ENCODE results near the gene SRRM3. TPM values are rescaled to one million over a fixed set of nuclear protein-coding genes. Genes with fewer than 3 reads are reported as not detected.
A peak's percentile ranks its signal among the peaks of the same experiment; 100 is the strongest.

SRRM3 gene
- total RNA-seq, 1 donor from 2014 or later = 1.1 TPM

GRCh38 chr7:76272851-76273497 is 71.3 kb downstream of the SRRM3 start:
- H3K4me1 ChIP-seq = no peaks in the 10 kb centered on the region
- no peaks in the 10 kb centered on the region for H3K9me3 ChIP-seq
- no peak for ATAC-seq
- TF ChIP-seq, protein P1, sequence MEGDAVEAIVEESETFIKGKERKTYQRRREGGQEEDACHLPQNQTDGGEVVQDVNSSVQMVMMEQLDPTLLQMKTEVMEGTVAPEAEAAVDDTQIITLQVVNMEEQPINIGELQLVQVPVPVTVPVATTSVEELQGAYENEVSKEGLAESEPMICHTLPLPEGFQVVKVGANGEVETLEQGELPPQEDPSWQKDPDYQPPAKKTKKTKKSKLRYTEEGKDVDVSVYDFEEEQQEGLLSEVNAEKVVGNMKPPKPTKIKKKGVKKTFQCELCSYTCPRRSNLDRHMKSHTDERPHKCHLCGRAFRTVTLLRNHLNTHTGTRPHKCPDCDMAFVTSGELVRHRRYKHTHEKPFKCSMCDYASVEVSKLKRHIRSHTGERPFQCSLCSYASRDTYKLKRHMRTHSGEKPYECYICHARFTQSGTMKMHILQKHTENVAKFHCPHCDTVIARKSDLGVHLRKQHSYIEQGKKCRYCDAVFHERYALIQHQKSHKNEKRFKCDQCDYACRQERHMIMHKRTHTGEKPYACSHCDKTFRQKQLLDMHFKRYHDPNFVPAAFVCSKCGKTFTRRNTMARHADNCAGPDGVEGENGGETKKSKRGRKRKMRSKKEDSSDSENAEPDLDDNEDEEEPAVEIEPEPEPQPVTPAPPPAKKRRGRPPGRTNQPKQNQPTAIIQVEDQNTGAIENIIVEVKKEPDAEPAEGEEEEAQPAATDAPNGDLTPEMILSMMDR (IDR thresholded peaks at IDR 0.05) = no peak
- H3K27ac ChIP-seq = no peak overlapping the region
- no peak for DNase-seq
- intact Hi-C loops (cut with DNase I) = no loop called here
- H3K27me3 ChIP-seq = peaks cover 60% of the 10 kb centered on the region
- no peaks in the 10 kb centered on the region for H3K36me3 ChIP-seq
- no peak overlapping the region for H3K4me3 ChIP-seq

- ATAC-seq (no peak), DNase-seq (no peak)
- Histone ChIP-seq H3K27ac (no peak overlapping the region), H3K4me1 (no peaks in the 10 kb centered on the region), H3K4me3 (no peak overlapping the region), H3K27me3 (peaks cover 54% of the 10 kb centered on the region), H3K36me3 (no peaks in the 10 kb centered on the region), H3K9me3 (no peaks in the 10 kb centered on the region)
- intact Hi-C loops (cut with DNase I) = no loop called here
- TF ChIP-seq, protein P1 (IDR thresholded peaks at IDR 0.05) = no peak
Observed at GRCh38 chr7:76273503-76273902, 71.8 kb downstream of the SRRM3 start.

- Histone ChIP-seq H3K4me1 (peaks cover 4% of the 10 kb centered on the region), H3K27me3 (peaks cover 35% of the 10 kb centered on the region), H3K9me3 (no peaks in the 10 kb centered on the region), H3K27ac (no peak overlapping the region), H3K36me3 (no peaks in the 10 kb centered on the region), H3K4me3 (no peak overlapping the region)
- ATAC-seq (no peak), DNase-seq (no peak)
- intact Hi-C loops (cut with DNase I) = no loop called here
- TF ChIP-seq, protein P1 (IDR thresholded peaks at IDR 0.05) = no peak
Observed at GRCh38 chr7:76278540-76278939, 76.8 kb downstream of the SRRM3 start.

DNA sequence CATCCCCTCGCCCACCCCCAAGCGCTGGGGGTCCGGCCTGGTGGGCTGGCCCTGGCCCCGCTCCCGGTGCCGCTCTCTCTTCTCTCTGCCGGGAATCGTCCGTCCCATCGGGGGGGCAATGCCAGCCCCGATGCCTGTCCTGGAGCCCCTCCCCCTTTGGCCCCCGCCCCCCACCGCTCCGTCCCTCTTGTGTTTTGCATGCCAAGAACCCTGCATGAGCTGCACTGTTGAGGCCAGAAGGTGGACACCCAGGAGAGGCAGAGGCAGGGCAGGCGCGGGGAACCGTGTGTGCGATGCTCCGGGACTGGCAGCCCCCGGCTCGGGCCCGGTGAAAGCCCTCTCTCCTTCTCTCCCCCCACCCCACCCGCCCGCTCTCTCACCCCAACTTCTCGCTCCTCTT is 78.7 kb downstream of the SRRM3 start:
- no peak overlapping the region for H3K27ac ChIP-seq
- H3K27me3 ChIP-seq = peaks cover 21% of the 10 kb centered on the region
- no peaks in the 10 kb centered on the region for H3K36me3 ChIP-seq
- H3K9me3 ChIP-seq = no peaks in the 10 kb centered on the region
- no peak for ATAC-seq
- H3K4me3 ChIP-seq = no peak overlapping the region
- H3K4me1 ChIP-seq = peaks cover 4% of the 10 kb centered on the region
- intact Hi-C loops (cut with DNase I) = no loop called here
- no peak for DNase-seq
- TF ChIP-seq, protein P1 (IDR thresholded peaks at IDR 0.05) = no peak

DNA sequence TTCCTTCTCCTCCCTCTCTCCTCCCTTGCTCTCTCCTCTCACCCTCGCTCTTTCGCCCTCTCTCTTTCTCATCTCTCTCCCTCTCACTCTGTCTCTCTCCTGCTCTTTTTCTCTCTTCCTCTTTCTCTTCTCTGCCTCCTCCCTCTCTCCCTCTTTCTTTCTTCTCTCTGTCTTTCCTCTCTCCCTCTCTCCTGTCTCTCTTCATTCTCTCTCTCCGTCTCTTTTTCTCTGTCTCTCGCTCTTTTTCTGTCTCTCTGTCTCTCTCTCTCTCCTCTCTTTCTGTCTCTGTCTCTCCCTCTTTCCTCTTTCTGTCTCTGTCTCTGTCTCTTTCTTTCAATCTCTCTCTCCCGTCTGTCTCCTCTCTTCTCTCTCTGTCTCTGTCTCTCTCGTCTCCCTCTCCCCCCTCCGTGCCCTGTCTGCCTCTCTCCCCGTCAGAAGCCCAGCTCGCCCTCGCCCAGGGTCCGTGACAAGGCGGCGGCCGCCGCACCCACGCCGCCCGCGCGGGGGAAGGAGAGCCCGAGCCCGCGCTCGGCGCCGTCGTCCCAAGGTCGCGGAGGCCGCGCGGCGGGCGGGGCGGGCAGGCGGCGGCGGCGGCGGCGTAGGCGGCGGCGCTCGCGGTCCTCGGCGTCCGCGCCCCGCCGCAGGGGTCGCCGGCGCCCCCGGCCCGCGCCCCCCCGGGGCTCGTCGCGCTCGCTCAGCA is 79.5 kb downstream of the SRRM3 start:
- DNase-seq (no peak), ATAC-seq (peak; percentile 47)
- Histone ChIP-seq H3K27ac (no peak overlapping the region), H3K9me3 (no peaks in the 10 kb centered on the region), H3K36me3 (no peaks in the 10 kb centered on the region), H3K4me1 (peaks cover 4% of the 10 kb centered on the region), H3K27me3 (peaks cover 21% of the 10 kb centered on the region), H3K4me3 (no peak overlapping the region)
- TF ChIP-seq, protein P1 (IDR thresholded peaks at IDR 0.05) = no peak
- intact Hi-C loops (cut with DNase I) = no loop called here
